ENCODE measurements around the gene THPO. TPM values are rescaled to one million over a fixed set of nuclear protein-coding genes. Genes with fewer than 3 reads are reported as not detected.

The THPO gene
- total RNA-seq, 2 donors from 2014 or later, result 1.1 TPM; not detected in 1

DNA sequence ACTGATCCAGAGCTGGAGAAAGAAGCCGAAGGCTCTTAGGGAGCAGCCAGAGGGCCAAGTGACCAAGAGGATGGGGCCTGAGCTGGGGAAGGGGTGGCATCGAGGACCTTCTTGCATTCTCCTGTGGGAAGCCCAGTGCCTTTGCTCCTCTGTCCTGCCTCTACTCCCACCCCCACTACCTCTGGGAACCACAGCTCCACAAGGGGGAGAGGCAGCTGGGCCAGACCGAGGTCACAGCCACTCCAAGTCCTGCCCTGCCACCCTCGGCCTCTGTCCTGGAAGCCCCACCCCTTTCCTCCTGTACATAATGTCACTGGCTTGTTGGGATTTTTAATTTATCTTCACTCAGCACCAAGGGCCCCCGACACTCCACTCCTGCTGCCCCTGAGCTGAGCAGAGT is 11.4 kb upstream of the THPO start:
- H3K4me3 ChIP-seq, result no peak overlapping the region
- no peak for DNase-seq (ENCODE audit: low spot score)

DNA sequence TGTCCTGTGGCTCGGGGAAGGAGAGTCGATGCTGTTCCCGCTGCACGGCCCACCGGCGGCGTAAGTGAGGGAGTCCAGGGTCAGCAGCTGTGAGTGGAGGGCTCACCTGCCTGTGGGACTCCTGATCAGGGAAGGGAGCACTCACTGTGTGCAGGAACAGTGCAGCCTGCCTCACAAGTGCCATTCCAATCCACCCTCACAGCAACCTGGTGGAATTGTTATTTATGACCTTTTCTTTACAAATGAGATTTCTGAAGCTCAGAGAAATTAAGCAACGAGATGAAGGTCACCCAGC is 10.9 kb upstream of the THPO start:
- H3K27me3 ChIP-seq (replicated peaks; ENCODE audit: insufficient read depth), result no peaks in the 10 kb centered on the region
- ATAC-seq (ENCODE audit: insufficient number of reproducible peaks, low FRiP score, low read depth) (no peak), DNase-seq (ENCODE audit: low spot score) (no peak)
- H3K9me3 ChIP-seq, result no peaks in the 10 kb centered on the region
- H3K4me3 ChIP-seq, result no peak overlapping the region
- H3K27ac ChIP-seq, result no peak overlapping the region
- TF ChIP-seq, protein P1, sequence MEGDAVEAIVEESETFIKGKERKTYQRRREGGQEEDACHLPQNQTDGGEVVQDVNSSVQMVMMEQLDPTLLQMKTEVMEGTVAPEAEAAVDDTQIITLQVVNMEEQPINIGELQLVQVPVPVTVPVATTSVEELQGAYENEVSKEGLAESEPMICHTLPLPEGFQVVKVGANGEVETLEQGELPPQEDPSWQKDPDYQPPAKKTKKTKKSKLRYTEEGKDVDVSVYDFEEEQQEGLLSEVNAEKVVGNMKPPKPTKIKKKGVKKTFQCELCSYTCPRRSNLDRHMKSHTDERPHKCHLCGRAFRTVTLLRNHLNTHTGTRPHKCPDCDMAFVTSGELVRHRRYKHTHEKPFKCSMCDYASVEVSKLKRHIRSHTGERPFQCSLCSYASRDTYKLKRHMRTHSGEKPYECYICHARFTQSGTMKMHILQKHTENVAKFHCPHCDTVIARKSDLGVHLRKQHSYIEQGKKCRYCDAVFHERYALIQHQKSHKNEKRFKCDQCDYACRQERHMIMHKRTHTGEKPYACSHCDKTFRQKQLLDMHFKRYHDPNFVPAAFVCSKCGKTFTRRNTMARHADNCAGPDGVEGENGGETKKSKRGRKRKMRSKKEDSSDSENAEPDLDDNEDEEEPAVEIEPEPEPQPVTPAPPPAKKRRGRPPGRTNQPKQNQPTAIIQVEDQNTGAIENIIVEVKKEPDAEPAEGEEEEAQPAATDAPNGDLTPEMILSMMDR (IDR thresholded peaks at IDR 0.05), result no peak
- H3K36me3 ChIP-seq, result no peaks in the 10 kb centered on the region
- H3K4me1 ChIP-seq (ENCODE audit: control insufficient read depth in 1 of 2, low read depth in 2 of 2), result no peaks in the 10 kb centered on the region

More for the DNA sequence above, 11.4 kb upstream of the THPO start:
- TF ChIP-seq, protein P1 (IDR thresholded peaks at IDR 0.05), result no peak
- Histone ChIP-seq H3K36me3 (no peaks in the 10 kb centered on the region), H3K27me3 (replicated peaks; ENCODE audit: insufficient read depth) (no peaks in the 10 kb centered on the region), H3K9me3 (no peaks in the 10 kb centered on the region), H3K27ac (no peak overlapping the region), H3K4me1 (ENCODE audit: control insufficient read depth in 1 of 2, low read depth in 2 of 2) (no peaks in the 10 kb centered on the region)
- no peak for ATAC-seq (ENCODE audit: insufficient number of reproducible peaks, low FRiP score, low read depth)

DNA sequence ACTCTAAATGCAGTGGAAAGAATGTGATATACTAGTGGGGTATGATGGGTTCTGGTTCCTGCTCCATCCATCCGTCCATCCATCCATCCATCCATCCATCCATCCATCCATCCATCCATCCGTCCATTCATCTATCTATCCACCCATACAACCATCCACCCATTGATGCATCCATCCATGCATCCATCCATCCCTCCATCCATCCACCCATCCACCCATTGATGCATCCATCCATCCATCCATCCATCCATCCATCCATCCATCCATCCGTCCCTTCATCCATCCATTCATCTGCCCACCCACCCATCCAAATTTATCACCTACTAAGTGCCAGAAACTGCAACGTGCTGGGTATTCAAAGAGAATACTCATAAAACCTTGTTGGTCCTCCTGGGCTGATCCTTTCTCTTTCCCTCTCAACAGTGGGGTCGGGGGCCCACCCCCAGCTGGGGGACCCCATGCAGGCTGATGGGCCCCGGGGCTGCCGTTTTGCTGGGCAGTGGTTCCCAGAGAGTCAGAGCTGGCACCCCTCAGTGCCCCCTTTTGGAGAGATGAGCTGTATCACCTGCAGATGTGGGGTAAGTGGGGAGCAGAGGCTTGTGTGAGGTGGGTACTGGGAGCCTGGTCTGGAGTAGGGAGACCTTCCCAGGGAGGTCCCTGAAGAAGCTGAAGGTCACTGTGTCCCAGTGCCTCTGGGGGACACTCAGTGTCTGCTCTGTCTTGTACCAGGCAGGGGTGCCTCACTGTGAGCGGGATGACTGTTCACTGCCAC is 10.3 kb upstream of the THPO start:
- Histone ChIP-seq H3K4me1 (ENCODE audit: control insufficient read depth in 1 of 2, low read depth in 2 of 2) (no peaks in the 10 kb centered on the region), H3K36me3 (no peaks in the 10 kb centered on the region), H3K27me3 (replicated peaks; ENCODE audit: insufficient read depth) (no peaks in the 10 kb centered on the region), H3K9me3 (no peaks in the 10 kb centered on the region), H3K4me3 (no peak overlapping the region), H3K27ac (no peak overlapping the region)
- ATAC-seq (ENCODE audit: insufficient number of reproducible peaks, low FRiP score, low read depth), result no peak
- no peak for DNase-seq (ENCODE audit: low spot score)
- TF ChIP-seq, protein P1 (IDR thresholded peaks at IDR 0.05), result no peak

DNA sequence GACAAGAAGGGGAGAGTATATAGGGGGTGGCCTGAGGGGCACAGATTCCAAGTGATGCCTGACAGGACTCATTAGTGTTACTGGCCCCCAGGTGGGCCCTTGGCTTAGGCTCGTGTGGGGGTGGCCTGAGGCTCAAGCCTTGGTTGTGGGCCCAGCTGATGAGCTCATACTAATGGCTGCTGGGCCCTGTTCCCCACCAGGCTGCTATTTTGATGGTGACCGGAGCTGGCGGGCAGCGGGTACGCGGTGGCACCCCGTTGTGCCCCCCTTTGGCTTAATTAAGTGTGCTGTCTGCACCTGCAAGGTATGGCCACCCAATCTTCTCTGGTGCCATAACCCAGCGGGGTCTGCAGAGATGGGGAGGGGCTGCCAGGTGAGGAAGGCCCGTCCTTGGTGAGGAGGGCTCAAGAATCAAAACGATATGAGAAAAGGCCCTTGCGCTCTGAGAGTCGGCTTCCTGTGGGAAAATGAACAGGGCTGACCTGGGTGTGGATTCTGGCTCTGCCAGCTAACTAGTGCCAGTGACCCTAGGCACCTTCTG is 9.2 kb upstream of the THPO start:
- Histone ChIP-seq H3K27ac (no peak overlapping the region), H3K4me3 (no peak overlapping the region), H3K9me3 (no peaks in the 10 kb centered on the region), H3K4me1 (ENCODE audit: control insufficient read depth in 1 of 2, low read depth in 2 of 2) (no peaks in the 10 kb centered on the region), H3K27me3 (replicated peaks; ENCODE audit: insufficient read depth) (no peaks in the 10 kb centered on the region), H3K36me3 (no peaks in the 10 kb centered on the region)
- ATAC-seq (ENCODE audit: insufficient number of reproducible peaks, low FRiP score, low read depth) (no peak), DNase-seq (ENCODE audit: low spot score) (no peak)
- TF ChIP-seq, protein P1 (IDR thresholded peaks at IDR 0.05), result no peak

DNA sequence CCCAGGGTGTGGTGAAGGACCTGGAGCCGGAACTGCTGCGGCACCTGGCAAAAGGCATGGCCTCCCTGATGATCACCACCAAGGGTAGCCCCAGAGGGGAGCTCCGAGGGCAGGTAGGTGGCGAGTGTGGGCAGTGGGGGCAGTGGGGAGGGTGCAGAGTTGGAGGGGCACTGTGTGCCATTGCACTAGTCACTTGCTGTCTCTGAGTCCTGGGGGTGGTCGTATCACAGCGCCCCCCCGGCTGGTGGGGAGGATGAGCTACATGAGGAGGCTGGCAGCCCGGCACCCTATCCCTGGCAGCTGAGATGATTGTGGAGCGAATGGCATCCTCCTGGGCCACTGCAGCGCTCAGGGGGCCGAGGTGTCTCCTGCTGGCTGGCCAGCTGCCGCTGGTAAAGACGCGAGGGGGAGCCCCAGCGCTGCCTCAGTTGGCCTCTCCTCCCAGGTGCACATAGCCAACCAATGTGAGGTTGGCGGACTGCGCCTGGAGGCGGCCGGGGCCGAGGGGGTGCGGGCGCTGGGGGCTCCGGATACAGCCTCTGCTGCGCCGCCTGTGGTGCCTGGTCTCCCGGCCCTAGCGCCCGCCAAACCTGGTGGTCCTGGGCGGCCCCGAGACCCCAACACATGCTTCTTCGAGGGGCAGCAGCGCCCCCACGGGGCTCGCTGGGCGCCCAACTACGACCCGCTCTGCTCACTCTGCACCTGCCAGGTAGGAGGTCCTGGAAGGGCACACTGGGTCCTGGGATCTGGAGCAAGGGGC is 8.2 kb upstream of the THPO start:
- no peak for DNase-seq (ENCODE audit: low spot score)
- ATAC-seq (ENCODE audit: insufficient number of reproducible peaks, low FRiP score, low read depth), result no peak
- Histone ChIP-seq H3K9me3 (no peaks in the 10 kb centered on the region), H3K27ac (no peak overlapping the region), H3K27me3 (replicated peaks; ENCODE audit: insufficient read depth) (no peaks in the 10 kb centered on the region), H3K4me1 (ENCODE audit: control insufficient read depth in 1 of 2, low read depth in 2 of 2) (peaks cover 0 to 5% of the 10 kb centered on the region in 2 donors), H3K36me3 (no peaks in the 10 kb centered on the region), H3K4me3 (no peak overlapping the region)
- TF ChIP-seq, protein P1 (IDR thresholded peaks at IDR 0.05), result no peak

Measured in thoracic aorta (tissue), 2 donors.